GM23338 (cell line): Measurements from ENCODE around the gene UNC5C. TPM values are rescaled to one million over a fixed set of nuclear protein-coding genes. Genes with fewer than 3 reads are reported as not detected.

Source experiments
- ATAC-seq: fragments of 200-7000 bp; cut with Tn5 transposase; 3 replicates; pipeline ENCODE4 v1.9.1; 2020
- DNase-seq: peaks from one replicate; pipeline ENCODE4 v3.0.0-alpha.2; 2015; ENCODE audit warnings: low spot score
- H2AFZ ChIP-seq: fragments of 200-600 bp; sonication (generic); 2 replicates; pipeline ENCODE4 v1.8.0; 2016; ENCODE audit warnings: antibody characterized with exemption, mild to moderate bottlenecking, moderate library complexity
- H3F3A ChIP-seq: fragments of 200-600 bp; sonication (generic); replicated peaks from 2 replicates; pipeline ENCODE4 v1.8.0; 2017; ENCODE audit warnings: antibody characterized with exemption, mixed run types, low read depth
- H3K27ac ChIP-seq: fragments of 200-600 bp; sonication (generic); 2 replicates; pipeline ENCODE4 v1.6.1; 2016; ENCODE audit warnings: low read depth
- H3K27me3 ChIP-seq: fragments of 200-600 bp; sonication (generic); 2 replicates; pipeline ENCODE4 v1.8.0; 2016; ENCODE audit warnings: mild to moderate bottlenecking, mixed run types, moderate library complexity; ENCODE audit not compliant: insufficient read depth
- H3K36me3 ChIP-seq: fragments of 200-600 bp; sonication (generic); 2 replicates; pipeline ENCODE4 v1.8.0; 2016; ENCODE audit warnings: mild to moderate bottlenecking; ENCODE audit not compliant: insufficient read depth
- H3K4me1 ChIP-seq: fragments of 200-600 bp; sonication (generic); 2 replicates; pipeline ENCODE4 v1.8.0; 2016; ENCODE audit warnings: mild to moderate bottlenecking, moderate library complexity; ENCODE audit not compliant: insufficient read depth
- H3K4me2 ChIP-seq: fragments of 200-600 bp; sonication (generic); 2 replicates; pipeline ENCODE4 v1.7.1; 2017; ENCODE audit warnings: mixed run types
- H3K4me3 ChIP-seq: fragments of 200-600 bp; sonication (generic); 2 replicates; pipeline ENCODE4 v1.6.1; 2016; ENCODE audit warnings: mixed run types
- H3K79me2 ChIP-seq: fragments of 200-600 bp; sonication (generic); replicated peaks from 2 replicates; pipeline ENCODE4 v1.8.0; 2017; ENCODE audit warnings: mild to moderate bottlenecking; ENCODE audit not compliant: insufficient read depth
- H3K9me2 ChIP-seq: fragments of 200-600 bp; sonication (generic); 2 replicates; pipeline ENCODE4 v1.8.0; 2017; ENCODE audit not compliant: insufficient read depth
- H4K20me1 ChIP-seq: fragments of 200-600 bp; sonication (generic); replicated peaks from 2 replicates; pipeline ENCODE4 v1.8.0; 2017; ENCODE audit warnings: mild to moderate bottlenecking; ENCODE audit not compliant: insufficient read depth
- H3K27ac Mint-ChIP-seq: 2 replicates; pipeline ENCODE4 v1.8.0; 2020; ENCODE audit warnings: inconsistent platforms, mild to moderate bottlenecking, moderate library complexity, mixed read lengths
- H3K27me3 Mint-ChIP-seq: 3 replicates; pipeline ENCODE4 v1.8.0; 2022; ENCODE audit warnings: low read depth, mild to moderate bottlenecking, moderate library complexity, mixed read lengths, inconsistent platforms; ENCODE audit not compliant: insufficient read depth, poor library complexity
- H3K36me3 Mint-ChIP-seq: 3 replicates; pipeline ENCODE4 v1.8.0; 2021; ENCODE audit warnings: low read depth, mild to moderate bottlenecking, inconsistent platforms, moderate library complexity, mixed read lengths
- H3K4me1 Mint-ChIP-seq: 3 replicates; pipeline ENCODE4 v1.8.0; 2020; ENCODE audit warnings: mild to moderate bottlenecking, inconsistent platforms, mixed read lengths
- H3K4me3 Mint-ChIP-seq: 3 replicates; pipeline ENCODE4 v1.8.0; 2021; ENCODE audit warnings: moderate library complexity, mild to moderate bottlenecking, inconsistent platforms, mixed read lengths
- H3K9me3 Mint-ChIP-seq: 3 replicates; pipeline ENCODE4 v1.8.0; 2020; ENCODE audit warnings: moderate library complexity, mild to moderate bottlenecking, inconsistent platforms, mixed read lengths
- CREB1 ChIP-seq: fragments of 250-450 bp; sonication (Bioruptor Pico); IDR thresholded peaks from 2 replicates; pipeline ENCODE4 v1.5.0; 2020; ENCODE audit warnings: low read depth, mild to moderate bottlenecking, moderate library complexity
- EZH2 ChIP-seq: fragments of 200-600 bp; sonication (generic); IDR thresholded peaks from one replicate; pipeline ENCODE4 v1.8.0; 2017; ENCODE audit warnings: antibody characterized with exemption, mild to moderate bottlenecking, low read depth; ENCODE audit not compliant: unreplicated experiment
- EZH2phosphoT487 ChIP-seq: fragments of 200-600 bp; sonication (generic); IDR thresholded peaks from one replicate; pipeline ENCODE4 v1.8.1; 2018; ENCODE audit warnings: antibody characterized with exemption; ENCODE audit not compliant: unreplicated experiment
- JUNB ChIP-seq: IDR thresholded peaks from one replicate; pipeline ENCODE4 v1.6.1; 2016; ENCODE audit warnings: antibody characterized with exemption; ENCODE audit not compliant: unreplicated experiment
- NANOG ChIP-seq: IDR thresholded peaks from 2 replicates; pipeline ENCODE4 v1.6.1; 2016; ENCODE audit warnings: antibody characterized with exemption, borderline replicate concordance
- POLR2AphosphoS5 ChIP-seq: IDR thresholded peaks from 2 replicates; pipeline ENCODE4 v1.6.1; 2016; ENCODE audit warnings: antibody characterized with exemption, low read depth
- STAT1 ChIP-seq: IDR thresholded peaks from one replicate; pipeline ENCODE4 v1.6.1; 2016; ENCODE audit warnings: antibody characterized with exemption; ENCODE audit not compliant: unreplicated experiment
- ZNF114 ChIP-seq: fragments of 250-450 bp; sonication (Bioruptor Pico); IDR thresholded peaks from 2 replicates; pipeline ENCODE4 v1.5.0; 2020; ENCODE audit warnings: mild to moderate bottlenecking, moderate library complexity
- polyA plus RNA-seq: library from polyadenylated mRNA; unstranded; fragments of >200 nt; fragmentation: Nextera tagmentation; extraction: Ambion mirVana; gene quantifications from 2 replicates; pipeline ENCODE4 v1.2.1, GENCODE V29; 2016
- total RNA-seq: library from RNA; depleted of rRNA; stranded (reverse); fragments of >200 nt; shearing (Covaris generic); gene quantifications from 2 replicates; pipeline ENCODE4 v1.2.3, GENCODE V29; 2014
- TF ChIP-seq, protein P1 (sequence below): IDR thresholded peaks from 2 replicates; pipeline ENCODE4 v1.6.1; 2016; ENCODE audit warnings: antibody characterized with exemption
- TF ChIP-seq, protein P2 (sequence below), 2 experiments: fragments of 200-600 bp in 1 of 2; sonication (generic) in 1 of 2; conservative IDR thresholded peaks; 2 replicates each; pipeline versions ENCODE4 v1.5.1 to v1.6.1; 2016 to 2017; ENCODE audit warnings: antibody characterized with exemption in 2 of 2, low read depth in 2 of 2, mild to moderate bottlenecking in 2 of 2, moderate library complexity in 1 of 2
- TF ChIP-seq, protein P3 (sequence below): fragments of 250-450 bp; sonication (Bioruptor Pico); IDR thresholded peaks from 2 replicates; pipeline ENCODE4 v1.5.0; 2020; ENCODE audit warnings: mild to moderate bottlenecking, moderate library complexity
- TF ChIP-seq, protein P4 (sequence below): IDR thresholded peaks from one replicate; pipeline ENCODE4 v1.6.1; 2018; ENCODE audit warnings: antibody characterized with exemption; ENCODE audit not compliant: unreplicated experiment

The UNC5C gene
- total and polyA plus RNA-seq, 2 experiments from 2014 or later: 0.08 to 0.21 TPM

DNA sequence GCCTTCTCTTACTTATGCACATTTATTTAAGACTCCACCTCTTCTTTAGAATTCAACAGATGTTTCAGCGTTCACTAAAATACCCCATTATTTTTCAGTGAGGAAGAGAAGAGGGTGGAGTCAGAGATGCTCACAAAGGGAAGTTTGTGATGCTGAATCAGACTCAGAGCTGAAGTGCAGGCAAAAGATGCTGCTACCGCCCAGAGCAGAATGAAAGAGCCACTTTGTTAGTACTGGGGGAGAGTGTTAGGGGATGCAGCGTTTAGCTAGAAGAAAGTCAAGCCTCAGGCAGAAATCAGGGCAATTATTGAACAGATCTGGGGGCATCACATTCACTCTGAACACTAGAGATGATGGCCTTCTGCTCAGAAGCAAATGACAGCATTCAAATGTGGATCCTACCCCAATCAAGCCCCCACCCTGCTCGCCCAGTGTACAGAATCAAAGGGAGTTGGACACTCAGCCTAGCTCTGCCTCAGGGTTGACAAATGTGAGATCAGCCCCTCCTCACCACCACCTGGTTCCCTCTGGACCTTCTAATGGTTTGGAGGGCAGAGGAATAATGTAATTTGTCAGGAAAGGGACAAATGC is 138.3 kb downstream of the UNC5C start (continued):
- TF ChIP-seq EZH2phosphoT487 (no peak), JUNB (no peak), EZH2 (no peak), CREB1 (CRISPR knock-in tag) (no peak), STAT1 (no peak), POLR2AphosphoS5 (no peak)
- TF ChIP-seq, protein P1, sequence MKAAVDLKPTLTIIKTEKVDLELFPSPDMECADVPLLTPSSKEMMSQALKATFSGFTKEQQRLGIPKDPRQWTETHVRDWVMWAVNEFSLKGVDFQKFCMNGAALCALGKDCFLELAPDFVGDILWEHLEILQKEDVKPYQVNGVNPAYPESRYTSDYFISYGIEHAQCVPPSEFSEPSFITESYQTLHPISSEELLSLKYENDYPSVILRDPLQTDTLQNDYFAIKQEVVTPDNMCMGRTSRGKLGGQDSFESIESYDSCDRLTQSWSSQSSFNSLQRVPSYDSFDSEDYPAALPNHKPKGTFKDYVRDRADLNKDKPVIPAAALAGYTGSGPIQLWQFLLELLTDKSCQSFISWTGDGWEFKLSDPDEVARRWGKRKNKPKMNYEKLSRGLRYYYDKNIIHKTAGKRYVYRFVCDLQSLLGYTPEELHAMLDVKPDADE: no peak

DNA sequence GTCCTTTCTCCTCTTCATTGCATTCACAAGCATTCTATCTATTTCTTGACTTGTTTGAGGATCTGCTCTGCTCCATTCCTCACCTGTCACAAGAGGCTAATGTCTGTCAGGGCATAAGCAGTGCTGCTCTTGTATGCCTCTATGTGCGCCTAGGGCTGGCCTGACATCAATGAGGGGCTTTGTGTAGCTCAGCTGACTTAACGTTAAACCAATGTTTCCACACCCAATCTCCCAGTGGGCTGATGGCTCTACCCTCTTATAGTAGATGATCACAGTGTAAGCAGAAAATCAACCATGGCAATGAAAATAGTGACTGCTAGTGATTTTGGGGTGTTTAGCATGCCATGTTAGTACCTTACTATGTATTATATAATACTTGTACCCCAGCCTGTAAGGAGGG is 139.0 kb downstream of the UNC5C start:
- Histone ChIP-seq H3K27ac (no peak overlapping the region), H3K79me2 (no peaks in the 10 kb centered on the region), H2AFZ (no peak overlapping the region), H4K20me1 (no peaks in the 10 kb centered on the region), H3K27me3 (no peaks in the 10 kb centered on the region), H3K4me3 (no peak overlapping the region), H3F3A (no peaks in the 10 kb centered on the region), H3K9me2 (no peaks in the 10 kb centered on the region), H3K4me2 (no peak overlapping the region), H3K36me3 (no peaks in the 10 kb centered on the region), H3K4me1 (peaks cover 7% of the 10 kb centered on the region; the same call in 1 of the 2 replicates)
- Mint-ChIP-seq H3K27ac (no peak overlapping the region), H3K4me3 (no peak overlapping the region), H3K27me3 (no peaks in the 10 kb centered on the region), H3K36me3 (no peaks in the 10 kb centered on the region), H3K9me3 (no peaks in the 10 kb centered on the region), H3K4me1 (peaks cover 7% of the 10 kb centered on the region)
- no peak for DNase-seq
- no peak for ATAC-seq
- TF ChIP-seq STAT1: no peak
- no peak for TF ChIP-seq CREB1 (CRISPR knock-in tag)
- TF ChIP-seq, protein P2, sequence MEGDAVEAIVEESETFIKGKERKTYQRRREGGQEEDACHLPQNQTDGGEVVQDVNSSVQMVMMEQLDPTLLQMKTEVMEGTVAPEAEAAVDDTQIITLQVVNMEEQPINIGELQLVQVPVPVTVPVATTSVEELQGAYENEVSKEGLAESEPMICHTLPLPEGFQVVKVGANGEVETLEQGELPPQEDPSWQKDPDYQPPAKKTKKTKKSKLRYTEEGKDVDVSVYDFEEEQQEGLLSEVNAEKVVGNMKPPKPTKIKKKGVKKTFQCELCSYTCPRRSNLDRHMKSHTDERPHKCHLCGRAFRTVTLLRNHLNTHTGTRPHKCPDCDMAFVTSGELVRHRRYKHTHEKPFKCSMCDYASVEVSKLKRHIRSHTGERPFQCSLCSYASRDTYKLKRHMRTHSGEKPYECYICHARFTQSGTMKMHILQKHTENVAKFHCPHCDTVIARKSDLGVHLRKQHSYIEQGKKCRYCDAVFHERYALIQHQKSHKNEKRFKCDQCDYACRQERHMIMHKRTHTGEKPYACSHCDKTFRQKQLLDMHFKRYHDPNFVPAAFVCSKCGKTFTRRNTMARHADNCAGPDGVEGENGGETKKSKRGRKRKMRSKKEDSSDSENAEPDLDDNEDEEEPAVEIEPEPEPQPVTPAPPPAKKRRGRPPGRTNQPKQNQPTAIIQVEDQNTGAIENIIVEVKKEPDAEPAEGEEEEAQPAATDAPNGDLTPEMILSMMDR (conservative IDR thresholded peaks at IDR 0.05; ENCODE audit: low read depth in 2 of 2): no peak
- TF ChIP-seq ZNF114 (CRISPR knock-in tag): no peak
- TF ChIP-seq, protein P3, sequence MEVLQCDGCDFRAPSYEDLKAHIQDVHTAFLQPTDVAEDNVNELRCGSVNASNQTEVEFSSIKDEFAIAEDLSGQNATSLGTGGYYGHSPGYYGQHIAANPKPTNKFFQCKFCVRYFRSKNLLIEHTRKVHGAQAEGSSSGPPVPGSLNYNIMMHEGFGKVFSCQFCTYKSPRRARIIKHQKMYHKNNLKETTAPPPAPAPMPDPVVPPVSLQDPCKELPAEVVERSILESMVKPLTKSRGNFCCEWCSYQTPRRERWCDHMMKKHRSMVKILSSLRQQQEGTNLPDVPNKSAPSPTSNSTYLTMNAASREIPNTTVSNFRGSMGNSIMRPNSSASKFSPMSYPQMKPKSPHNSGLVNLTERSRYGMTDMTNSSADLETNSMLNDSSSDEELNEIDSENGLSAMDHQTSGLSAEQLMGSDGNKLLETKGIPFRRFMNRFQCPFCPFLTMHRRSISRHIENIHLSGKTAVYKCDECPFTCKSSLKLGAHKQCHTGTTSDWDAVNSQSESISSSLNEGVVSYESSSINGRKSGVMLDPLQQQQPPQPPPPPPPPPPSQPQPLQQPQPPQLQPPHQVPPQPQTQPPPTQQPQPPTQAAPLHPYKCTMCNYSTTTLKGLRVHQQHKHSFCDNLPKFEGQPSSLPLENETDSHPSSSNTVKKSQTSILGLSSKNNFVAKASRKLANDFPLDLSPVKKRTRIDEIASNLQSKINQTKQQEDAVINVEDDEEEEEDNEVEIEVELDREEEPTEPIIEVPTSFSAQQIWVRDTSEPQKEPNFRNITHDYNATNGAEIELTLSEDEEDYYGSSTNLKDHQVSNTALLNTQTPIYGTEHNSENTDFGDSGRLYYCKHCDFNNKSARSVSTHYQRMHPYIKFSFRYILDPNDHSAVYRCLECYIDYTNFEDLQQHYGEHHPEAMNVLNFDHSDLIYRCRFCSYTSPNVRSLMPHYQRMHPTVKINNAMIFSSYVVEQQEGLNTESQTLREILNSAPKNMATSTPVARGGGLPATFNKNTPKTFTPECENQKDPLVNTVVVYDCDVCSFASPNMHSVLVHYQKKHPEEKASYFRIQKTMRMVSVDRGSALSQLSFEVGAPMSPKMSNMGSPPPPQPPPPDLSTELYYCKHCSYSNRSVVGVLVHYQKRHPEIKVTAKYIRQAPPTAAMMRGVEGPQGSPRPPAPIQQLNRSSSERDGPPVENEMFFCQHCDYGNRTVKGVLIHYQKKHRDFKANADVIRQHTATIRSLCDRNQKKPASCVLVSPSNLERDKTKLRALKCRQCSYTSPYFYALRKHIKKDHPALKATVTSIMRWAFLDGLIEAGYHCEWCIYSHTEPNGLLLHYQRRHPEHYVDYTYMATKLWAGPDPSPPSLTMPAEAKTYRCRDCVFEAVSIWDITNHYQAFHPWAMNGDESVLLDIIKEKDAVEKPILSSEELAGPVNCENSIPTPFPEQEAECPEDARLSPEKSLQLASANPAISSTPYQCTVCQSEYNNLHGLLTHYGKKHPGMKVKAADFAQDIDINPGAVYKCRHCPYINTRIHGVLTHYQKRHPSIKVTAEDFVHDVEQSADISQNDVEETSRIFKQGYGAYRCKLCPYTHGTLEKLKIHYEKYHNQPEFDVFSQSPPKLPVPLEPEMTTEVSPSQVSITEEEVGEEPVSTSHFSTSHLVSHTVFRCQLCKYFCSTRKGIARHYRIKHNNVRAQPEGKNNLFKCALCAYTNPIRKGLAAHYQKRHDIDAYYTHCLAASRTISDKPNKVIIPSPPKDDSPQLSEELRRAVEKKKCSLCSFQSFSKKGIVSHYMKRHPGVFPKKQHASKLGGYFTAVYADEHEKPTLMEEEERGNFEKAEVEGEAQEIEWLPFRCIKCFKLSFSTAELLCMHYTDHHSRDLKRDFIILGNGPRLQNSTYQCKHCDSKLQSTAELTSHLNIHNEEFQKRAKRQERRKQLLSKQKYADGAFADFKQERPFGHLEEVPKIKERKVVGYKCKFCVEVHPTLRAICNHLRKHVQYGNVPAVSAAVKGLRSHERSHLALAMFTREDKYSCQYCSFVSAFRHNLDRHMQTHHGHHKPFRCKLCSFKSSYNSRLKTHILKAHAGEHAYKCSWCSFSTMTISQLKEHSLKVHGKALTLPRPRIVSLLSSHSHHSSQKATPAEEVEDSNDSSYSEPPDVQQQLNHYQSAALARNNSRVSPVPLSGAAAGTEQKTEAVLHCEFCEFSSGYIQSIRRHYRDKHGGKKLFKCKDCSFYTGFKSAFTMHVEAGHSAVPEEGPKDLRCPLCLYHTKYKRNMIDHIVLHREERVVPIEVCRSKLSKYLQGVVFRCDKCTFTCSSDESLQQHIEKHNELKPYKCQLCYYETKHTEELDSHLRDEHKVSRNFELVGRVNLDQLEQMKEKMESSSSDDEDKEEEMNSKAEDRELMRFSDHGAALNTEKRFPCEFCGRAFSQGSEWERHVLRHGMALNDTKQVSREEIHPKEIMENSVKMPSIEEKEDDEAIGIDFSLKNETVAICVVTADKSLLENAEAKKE (CRISPR knock-in tag): no peak
- no peak for TF ChIP-seq EZH2
- TF ChIP-seq, protein P4, sequence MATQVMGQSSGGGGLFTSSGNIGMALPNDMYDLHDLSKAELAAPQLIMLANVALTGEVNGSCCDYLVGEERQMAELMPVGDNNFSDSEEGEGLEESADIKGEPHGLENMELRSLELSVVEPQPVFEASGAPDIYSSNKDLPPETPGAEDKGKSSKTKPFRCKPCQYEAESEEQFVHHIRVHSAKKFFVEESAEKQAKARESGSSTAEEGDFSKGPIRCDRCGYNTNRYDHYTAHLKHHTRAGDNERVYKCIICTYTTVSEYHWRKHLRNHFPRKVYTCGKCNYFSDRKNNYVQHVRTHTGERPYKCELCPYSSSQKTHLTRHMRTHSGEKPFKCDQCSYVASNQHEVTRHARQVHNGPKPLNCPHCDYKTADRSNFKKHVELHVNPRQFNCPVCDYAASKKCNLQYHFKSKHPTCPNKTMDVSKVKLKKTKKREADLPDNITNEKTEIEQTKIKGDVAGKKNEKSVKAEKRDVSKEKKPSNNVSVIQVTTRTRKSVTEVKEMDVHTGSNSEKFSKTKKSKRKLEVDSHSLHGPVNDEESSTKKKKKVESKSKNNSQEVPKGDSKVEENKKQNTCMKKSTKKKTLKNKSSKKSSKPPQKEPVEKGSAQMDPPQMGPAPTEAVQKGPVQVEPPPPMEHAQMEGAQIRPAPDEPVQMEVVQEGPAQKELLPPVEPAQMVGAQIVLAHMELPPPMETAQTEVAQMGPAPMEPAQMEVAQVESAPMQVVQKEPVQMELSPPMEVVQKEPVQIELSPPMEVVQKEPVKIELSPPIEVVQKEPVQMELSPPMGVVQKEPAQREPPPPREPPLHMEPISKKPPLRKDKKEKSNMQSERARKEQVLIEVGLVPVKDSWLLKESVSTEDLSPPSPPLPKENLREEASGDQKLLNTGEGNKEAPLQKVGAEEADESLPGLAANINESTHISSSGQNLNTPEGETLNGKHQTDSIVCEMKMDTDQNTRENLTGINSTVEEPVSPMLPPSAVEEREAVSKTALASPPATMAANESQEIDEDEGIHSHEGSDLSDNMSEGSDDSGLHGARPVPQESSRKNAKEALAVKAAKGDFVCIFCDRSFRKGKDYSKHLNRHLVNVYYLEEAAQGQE: no peak
- TF ChIP-seq NANOG: no peak
- no peak for TF ChIP-seq EZH2phosphoT487
- TF ChIP-seq POLR2AphosphoS5: no peak
- TF ChIP-seq JUNB: no peak
